ENCODE results near the gene MRPL23. TPM values are rescaled to one million over a fixed set of nuclear protein-coding genes. Genes with fewer than 3 reads are reported as not detected.
A peak's percentile ranks its signal among the peaks of the same experiment; 100 is the strongest.

MRPL23 gene
- total RNA-seq, 1 donor from 2014 or later = 125 TPM

- no peak for DNase-seq (ENCODE audit: low read depth)
- no peak for TF ChIP-seq CTCF (IDR thresholded peaks at IDR 0.05; ENCODE audit: insufficient read depth, low read length, severe bottlenecking)
- peak; percentile 72 for FAIRE-seq
- H3K4me3 ChIP-seq (ENCODE audit: low read depth, low read length) = no peak overlapping the region
- no peaks in the 10 kb centered on the region for H3K36me3 ChIP-seq (ENCODE audit: control insufficient read depth, insufficient read depth, low read length)
- no peaks in the 10 kb centered on the region for H3K27me3 ChIP-seq (ENCODE audit: control insufficient read depth, insufficient read depth, low read length)
Observed at GRCh38 chr11:1916132-1916985, 30.8 kb upstream of the MRPL23 start.

- TF ChIP-seq CTCF (IDR thresholded peaks at IDR 0.05; ENCODE audit: insufficient read depth, low read length, severe bottlenecking) = no peak
- FAIRE-seq = no peak
- Histone ChIP-seq H3K36me3 (ENCODE audit: control insufficient read depth, insufficient read depth, low read length) (no peaks in the 10 kb centered on the region), H3K27me3 (ENCODE audit: control insufficient read depth, insufficient read depth, low read length) (no peaks in the 10 kb centered on the region), H3K4me3 (ENCODE audit: low read depth, low read length) (no peak overlapping the region)
- no peak for DNase-seq (ENCODE audit: low read depth)
Observed at GRCh38 chr11:1916986-1917522, 30.1 kb upstream of the MRPL23 start.

GRCh38 chr11:1917523-1918435, 29.4 kb upstream of the MRPL23 start:
- no peaks in the 10 kb centered on the region for H3K27me3 ChIP-seq (ENCODE audit: control insufficient read depth, insufficient read depth, low read length)
- H3K36me3 ChIP-seq (ENCODE audit: control insufficient read depth, insufficient read depth, low read length) = no peaks in the 10 kb centered on the region
- FAIRE-seq = no peak
- DNase-seq (ENCODE audit: low read depth) = no peak
- peak; percentile 31 for TF ChIP-seq CTCF (IDR thresholded peaks at IDR 0.05; ENCODE audit: insufficient read depth, low read length, severe bottlenecking)
- no peak overlapping the region for H3K4me3 ChIP-seq (ENCODE audit: low read depth, low read length)

GRCh38 chr11:1918436-1919315, 28.5 kb upstream of the MRPL23 start:
- TF ChIP-seq CTCF (IDR thresholded peaks at IDR 0.05; ENCODE audit: insufficient read depth, low read length, severe bottlenecking) = peak; percentile 18
- H3K4me3 ChIP-seq (ENCODE audit: low read depth, low read length) = no peak overlapping the region
- DNase-seq (ENCODE audit: low read depth) (no peak), FAIRE-seq (no peak)
- H3K27me3 ChIP-seq (ENCODE audit: control insufficient read depth, insufficient read depth, low read length) = no peaks in the 10 kb centered on the region
- H3K36me3 ChIP-seq (ENCODE audit: control insufficient read depth, insufficient read depth, low read length) = no peaks in the 10 kb centered on the region

- no peak for FAIRE-seq
- H3K27me3 ChIP-seq (ENCODE audit: control insufficient read depth, insufficient read depth, low read length) = no peaks in the 10 kb centered on the region
- TF ChIP-seq CTCF (IDR thresholded peaks at IDR 0.05; ENCODE audit: insufficient read depth, low read length, severe bottlenecking) = no peak
Observed at GRCh38 chr11:1919391-1920127, 27.6 kb upstream of the MRPL23 start, which contains the start of gene TNNT3. TNNT3 (plus strand) TSS chr11:1919703; CDS start chr11:1922875, 3,172 bp downstream.

More at GRCh38 chr11:1919391-1920127, 27.6 kb upstream of the MRPL23 start, which contains the start of gene TNNT3:
- Histone ChIP-seq H3K4me3 (ENCODE audit: low read depth, low read length) (no peak within 1 kb of the TSS), H3K36me3 (ENCODE audit: control insufficient read depth, insufficient read depth, low read length) (no peaks in the 10 kb centered on the region)
- DNase-seq (ENCODE audit: low read depth) = no peak
